Sigmoid colon (tissue), 4 donors: ENCODE results near the gene PSENEN.

Source experiments
- CTCF ChIP-seq, 4 experiments: fragments of 450-650 bp in 3 of 4; fragments of 200-600 bp in 1 of 4; IDR thresholded peaks; one replicate each; pipeline ENCODE4 v1.5.1; 2016 to 2019; ENCODE audit warnings: antibody characterized with exemption in 4 of 4, mild to moderate bottlenecking in 3 of 4, moderate library complexity in 2 of 4
- EP300 ChIP-seq, 4 donors: sonication (generic); formaldehyde crosslinking; IDR thresholded peaks; one replicate each; pipeline ENCODE4 v1.6.1; 2017; ENCODE audit warnings: antibody characterized with exemption in 4 of 4
- POLR2A ChIP-seq, 2 donors: fragments of 450-650 bp; IDR thresholded peaks; one replicate each; pipeline ENCODE4 v1.6.1; 2016; ENCODE audit warnings: antibody characterized with exemption in 2 of 2, mild to moderate bottlenecking in 2 of 2, moderate library complexity in 2 of 2
- POLR2AphosphoS5 ChIP-seq, 4 donors: sonication (generic); formaldehyde crosslinking; IDR thresholded peaks; one replicate each; pipeline ENCODE4 v1.6.1; 2017; ENCODE audit warnings: antibody characterized with exemption in 4 of 4

- TF ChIP-seq CTCF (IDR thresholded peaks at IDR 0.05): no peak
- no peak for TF ChIP-seq EP300 (IDR thresholded peaks at IDR 0.05)
- TF ChIP-seq POLR2A (IDR thresholded peaks at IDR 0.05): no peak
- no peak for TF ChIP-seq POLR2AphosphoS5 (IDR thresholded peaks at IDR 0.05)
These were observed 12.0 kb upstream of the PSENEN start for GRCh38 chr19:35733180-35734125.
